HG03442 (cell line): ENCODE data around the gene PGLYRP4.
"Not testable (repeated sequence)": the region's sequence is repeated elsewhere in the genome, so short reads cannot be mapped to it uniquely, and the experiment has no call there.

Source experiments
- ATAC-seq: cut with Tn5 transposase; IDR thresholded peaks from one replicate; pipeline ENCODE4 v1.9.1; 2021; ENCODE audit warnings: mild to moderate bottlenecking, moderate library complexity; ENCODE audit not compliant: unreplicated experiment

The PGLYRP4 gene

GRCh38 chr1:153341431-153341934 lies 7.2 kb downstream of the PGLYRP4 start:
- no peak for ATAC-seq

- ATAC-seq = no peak
Measured at GRCh38 chr1:153340356-153340755, 8.3 kb downstream of the PGLYRP4 start.

DNA sequence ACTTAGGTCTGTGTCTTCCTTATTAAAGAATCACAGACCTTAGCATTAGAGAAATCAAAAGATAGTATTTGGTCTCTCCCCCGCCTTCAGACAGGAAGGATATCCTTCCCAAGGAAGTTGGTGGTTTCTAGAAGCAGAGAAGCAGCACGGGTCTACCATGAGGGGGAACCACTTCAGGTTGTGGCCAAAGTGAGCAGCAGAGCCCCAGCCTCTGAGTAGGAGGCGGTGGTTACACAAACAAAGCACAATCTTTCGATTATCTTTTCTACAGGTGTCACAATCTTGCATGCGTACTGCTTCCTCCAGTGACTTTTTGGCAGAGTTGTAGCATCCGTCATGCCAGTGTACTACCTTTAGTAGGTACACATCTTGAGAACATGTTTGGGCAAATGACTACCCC lies 8.8 kb downstream of the PGLYRP4 start:
- no peak for ATAC-seq

DNA sequence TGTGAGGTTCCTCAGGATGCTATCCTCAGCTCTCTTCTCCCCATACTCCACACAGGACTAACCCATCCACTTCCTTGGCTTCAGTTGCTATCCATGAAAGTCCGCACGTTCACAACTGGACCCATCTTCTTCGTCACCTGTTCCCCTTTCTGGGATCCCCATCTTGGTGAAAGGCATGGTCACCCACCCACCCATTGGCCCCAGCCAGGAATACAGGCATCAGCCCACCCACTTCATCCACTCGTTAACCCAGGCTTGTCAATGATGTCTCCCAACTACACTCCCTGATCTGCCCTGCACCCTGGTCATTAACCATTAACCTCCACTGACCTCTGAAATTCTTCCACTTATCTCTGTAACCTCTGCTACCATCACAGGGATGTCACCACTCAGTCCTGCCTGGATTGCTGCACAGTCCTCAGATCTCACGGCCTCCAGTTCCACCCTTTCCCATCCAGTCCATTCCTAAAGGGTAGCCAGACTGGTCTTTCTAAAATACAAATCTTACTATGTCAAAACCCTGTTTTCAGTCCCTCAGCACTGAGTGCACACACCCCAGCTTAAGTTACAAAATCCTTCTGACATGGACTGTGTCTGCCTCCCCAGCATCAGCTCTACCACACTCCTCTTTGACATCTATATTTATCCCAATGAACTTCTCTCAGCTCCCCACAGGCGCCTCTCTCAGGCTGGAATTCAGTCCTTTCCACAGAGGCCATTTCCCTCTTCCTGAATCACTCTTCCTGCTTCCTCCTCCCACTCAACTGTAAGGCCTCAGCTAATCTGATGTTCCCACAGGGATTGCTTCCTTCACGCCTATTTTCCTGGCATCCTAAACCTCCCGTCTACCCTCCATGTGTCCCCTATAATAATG lies 10.4 kb downstream of the PGLYRP4 start:
- no peak for ATAC-seq

- no peak for ATAC-seq
Measured at GRCh38 chr1:153336650-153337049, 12.0 kb downstream of the PGLYRP4 start.

DNA sequence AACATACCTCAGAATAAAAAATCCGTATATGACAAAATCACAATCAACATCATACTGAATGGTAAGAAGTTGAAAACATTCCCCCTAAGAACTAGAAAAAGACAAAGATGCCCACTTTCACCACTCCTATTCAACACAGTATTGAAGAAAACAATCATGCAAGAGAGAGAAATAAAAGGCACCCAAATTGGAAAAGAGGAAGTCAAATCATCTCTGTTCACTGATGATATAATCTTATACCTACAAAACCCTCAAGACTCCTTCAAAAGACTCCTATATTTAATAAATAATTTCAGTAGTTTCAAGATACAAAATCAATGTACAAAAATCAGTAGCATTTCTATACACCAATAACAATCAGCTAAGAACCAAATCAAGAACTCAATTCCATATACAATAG lies 14.7 kb downstream of the PGLYRP4 start:
- ATAC-seq = no peak

GRCh38 chr1:153324912-153325311 lies 23.7 kb downstream of the PGLYRP4 start:
- ATAC-seq = no peak

- ATAC-seq = no peak
Measured at GRCh38 chr1:153322568-153322967, 26.1 kb downstream of the PGLYRP4 start.

DNA sequence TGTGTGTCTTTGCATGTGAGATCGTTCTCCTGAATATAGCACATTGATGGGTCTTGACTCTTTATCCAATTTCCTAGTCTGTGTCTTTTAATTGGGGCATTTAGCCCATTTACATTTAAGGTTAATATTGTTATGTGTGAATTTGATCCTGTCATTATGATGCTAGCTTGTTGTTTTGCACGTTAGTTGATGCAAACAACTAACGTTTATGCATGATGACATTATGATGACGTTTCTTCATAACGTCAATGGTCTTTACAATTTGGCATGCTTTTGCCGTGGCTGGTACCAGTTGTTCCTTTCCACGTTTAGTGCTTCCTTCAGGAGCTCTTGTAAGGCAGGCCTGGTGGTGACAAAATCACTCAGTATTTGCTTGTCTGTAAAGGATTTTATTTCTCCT lies 30.5 kb downstream of the PGLYRP4 start:
- not testable (repeated sequence) for ATAC-seq

DNA sequence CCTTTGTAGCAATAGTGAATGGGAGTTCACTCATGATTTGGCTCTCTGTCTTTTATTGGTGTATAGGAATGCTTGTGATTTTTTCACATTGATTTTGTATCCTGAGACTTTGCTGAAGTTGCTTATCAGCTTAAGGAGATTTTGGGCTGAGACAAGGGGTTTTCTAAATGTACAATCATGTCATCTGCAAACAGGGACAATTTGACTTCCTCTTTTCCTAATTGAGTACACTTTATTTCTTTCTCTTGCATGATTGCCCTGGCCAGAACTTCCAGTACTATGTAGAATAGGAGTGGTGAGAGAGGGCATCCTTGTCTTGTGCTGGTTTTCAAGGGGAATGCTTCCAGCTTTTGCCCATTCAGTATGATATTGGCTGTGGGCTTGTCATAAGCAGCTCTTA lies 32.6 kb downstream of the PGLYRP4 start:
- ATAC-seq = not testable (repeated sequence)

GRCh38 chr1:153314388-153314787 lies 34.3 kb downstream of the PGLYRP4 start:
- not testable (repeated sequence) for ATAC-seq

DNA sequence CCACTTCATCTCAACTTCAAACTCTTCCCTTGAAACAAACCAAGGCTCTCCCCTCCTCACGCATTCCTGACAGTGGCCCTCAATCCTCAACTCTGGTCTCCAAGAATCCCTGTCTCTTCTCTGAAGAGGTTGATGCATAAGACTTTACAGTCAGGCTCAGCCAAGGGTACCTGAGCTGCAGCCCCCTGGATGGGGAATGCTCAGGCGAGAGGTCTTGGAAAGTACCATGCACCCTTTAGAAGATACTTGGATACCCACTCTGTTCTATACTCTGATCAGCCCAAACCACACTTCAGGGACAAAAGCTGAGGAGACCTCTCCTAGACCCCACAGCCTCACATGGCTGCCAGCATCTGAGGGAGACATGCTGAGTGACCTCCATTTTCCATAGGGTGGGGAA lies 35.4 kb downstream of the PGLYRP4 start:
- no peak for ATAC-seq

DNA sequence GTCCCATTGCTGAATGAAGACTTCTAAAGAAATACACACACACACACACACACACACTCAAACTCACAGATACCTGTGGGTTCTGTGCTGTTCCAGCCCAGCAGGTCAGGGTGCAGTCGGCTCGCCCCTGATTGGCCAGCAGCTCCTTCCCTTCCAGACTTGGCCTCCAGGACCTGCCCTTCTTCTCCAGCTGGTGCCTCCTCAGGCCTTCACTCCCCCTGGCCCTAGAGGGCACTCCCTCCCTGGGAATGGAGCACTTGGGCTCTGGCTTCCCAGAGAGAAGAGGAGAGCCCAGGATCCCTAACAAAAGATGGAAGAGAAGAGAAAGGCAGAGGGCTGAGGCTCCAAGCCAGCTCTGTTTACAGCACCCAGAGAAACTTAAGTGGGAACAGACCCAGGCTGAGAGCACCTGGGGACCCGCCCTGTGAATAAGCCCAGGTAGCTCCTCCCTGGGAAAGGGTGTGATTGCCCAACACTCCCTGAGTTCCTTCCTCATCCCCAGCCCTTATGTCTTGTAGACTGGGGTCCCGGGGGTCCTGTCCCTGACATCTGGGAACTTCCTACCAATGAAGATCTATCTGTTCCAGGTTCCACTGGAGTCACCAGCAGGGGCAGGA lies 36.0 kb downstream of the PGLYRP4 start, which contains the start of gene PGLYRP3:
PGLYRP3 (minus strand) TSS at position 383 of the 617 bp plus-strand sequence. CDS start 2,287 bp downstream, outside the sequence.
- no peak for ATAC-seq

DNA sequence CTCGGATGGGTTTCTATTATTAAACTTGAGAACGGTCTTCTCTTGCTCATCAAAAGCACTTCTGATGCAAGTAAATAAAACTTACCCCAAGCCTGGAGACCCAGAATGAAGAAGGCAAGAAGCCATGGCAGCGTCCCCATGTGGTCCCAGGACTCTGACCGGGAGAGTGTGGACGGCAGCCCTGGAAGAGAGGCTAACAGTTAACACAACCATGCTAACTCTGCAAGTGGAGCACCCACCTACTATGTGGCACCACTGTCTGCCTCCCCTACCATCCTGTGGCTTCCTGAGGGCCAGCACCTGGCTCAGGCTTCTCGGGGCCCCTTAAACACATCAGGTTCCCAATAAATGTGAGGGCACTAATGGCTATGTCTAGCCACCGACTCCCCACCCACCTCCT lies 38.1 kb downstream of the PGLYRP4 start:
- ATAC-seq = no peak

DNA sequence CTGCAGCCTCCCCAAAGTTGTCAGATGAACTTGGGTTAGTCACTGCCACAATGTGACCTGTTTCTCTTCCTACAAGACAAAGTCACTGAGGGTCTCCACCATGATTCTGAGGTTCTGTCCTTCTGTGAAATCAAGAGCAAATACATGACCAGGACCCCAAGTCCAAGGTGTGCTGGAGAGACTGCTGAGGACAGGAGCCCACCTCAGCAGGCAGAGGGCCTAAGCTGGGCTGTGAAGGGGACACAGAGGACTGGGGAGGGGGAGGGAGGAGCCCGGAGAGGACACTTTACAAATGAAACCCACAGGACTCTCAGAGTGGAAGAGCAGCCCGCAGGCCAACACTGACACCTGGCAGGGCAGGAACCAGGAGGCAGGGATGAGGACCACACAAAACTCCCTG lies 39.2 kb downstream of the PGLYRP4 start:
- ATAC-seq = no peak

DNA sequence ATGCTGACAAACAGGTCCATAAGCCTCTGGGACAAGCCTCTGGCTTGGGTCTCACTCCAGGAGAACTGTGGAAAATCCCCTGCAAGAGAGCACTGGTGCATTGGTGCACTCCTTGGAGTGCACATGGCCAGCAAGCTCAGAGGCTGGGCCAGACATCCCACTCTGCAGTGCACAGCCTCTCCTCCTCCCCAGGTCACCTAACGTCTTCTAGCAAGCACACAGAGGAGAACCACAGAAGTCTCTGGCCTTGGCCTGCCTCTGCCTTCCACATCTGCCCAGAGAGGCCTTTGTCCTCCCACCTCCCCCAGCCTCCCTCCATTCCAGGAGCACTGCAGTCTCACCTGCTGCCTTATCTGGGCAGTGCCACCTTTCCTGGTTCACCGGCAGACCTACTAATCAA lies 40.1 kb downstream of the PGLYRP4 start:
- ATAC-seq = no peak

- no peak for ATAC-seq
Measured at GRCh38 chr1:153307221-153307600, 41.4 kb downstream of the PGLYRP4 start.

GRCh38 chr1:153306303-153307220 lies 42.1 kb downstream of the PGLYRP4 start:
- no peak for ATAC-seq

DNA sequence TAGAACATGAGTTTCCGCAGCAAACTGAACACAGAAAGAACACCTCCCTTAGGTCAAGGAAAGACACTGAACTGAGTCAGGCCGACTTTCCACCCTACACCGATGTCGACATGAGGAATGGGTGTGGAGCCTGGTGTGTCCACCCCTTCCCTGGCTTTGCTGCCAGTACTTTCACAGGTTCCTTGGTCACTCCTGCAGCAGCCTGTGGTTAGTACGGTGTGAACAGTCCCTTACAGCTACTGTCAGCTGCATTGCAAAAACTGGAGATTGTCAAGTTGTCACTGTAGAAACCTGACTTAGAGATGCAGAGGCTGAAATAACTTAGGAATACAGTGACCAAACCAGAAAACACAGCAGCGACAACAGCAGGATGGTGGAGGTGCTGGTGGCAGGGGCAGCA lies 43.0 kb downstream of the PGLYRP4 start:
- no peak for ATAC-seq

DNA sequence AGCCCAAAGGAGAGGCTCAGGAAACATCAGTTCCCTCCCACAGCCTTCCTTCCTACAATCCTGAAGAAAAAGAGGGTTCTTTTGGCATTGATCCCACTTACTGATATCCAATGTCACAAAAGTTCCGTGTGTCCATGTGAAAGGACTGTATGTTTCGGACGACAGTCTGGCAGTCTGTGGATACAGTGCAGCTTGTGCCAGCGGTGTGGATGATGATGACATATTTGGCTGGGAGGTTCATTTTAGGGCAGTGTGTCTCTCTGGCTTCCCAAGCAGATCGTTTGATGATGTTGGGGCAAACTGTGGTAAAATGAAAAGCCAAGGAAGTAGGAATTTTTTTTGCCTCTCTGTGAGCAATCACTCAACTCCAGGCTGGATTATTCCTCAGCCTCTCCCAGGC lies 46.3 kb downstream of the PGLYRP4 start:
- ATAC-seq = no peak

GRCh38 chr1:153293851-153294250 lies 54.8 kb downstream of the PGLYRP4 start:
- no peak for ATAC-seq
